Tibial nerve (tissue), 3 donors: Measurements from ENCODE around the gene EPHB4.

ENCODE experiments used
- CTCF ChIP-seq, 5 experiments: fragments of 200-600 bp in 3 of 5; fragments of 450-650 bp in 2 of 5; sonication (generic) in 3 of 5; IDR thresholded peaks; one replicate each; pipeline ENCODE4 v1.5.1; 2016 to 2019; ENCODE audit warnings: antibody characterized with exemption in 5 of 5, mild to moderate bottlenecking in 3 of 5, moderate library complexity in 2 of 5
- POLR2A ChIP-seq, 2 donors: fragments of 450-650 bp; IDR thresholded peaks; one replicate each; pipeline ENCODE4 v1.6.1; 2017; ENCODE audit warnings: antibody characterized with exemption in 2 of 2, mild to moderate bottlenecking in 2 of 2, moderate library complexity in 2 of 2

- TF ChIP-seq CTCF (IDR thresholded peaks at IDR 0.05) (no peak), POLR2A (IDR thresholded peaks at IDR 0.05) (no peak)
Observed at GRCh38 chr7:100811480-100811879, 15.8 kb downstream of the EPHB4 start.
